HG03575 (cell line): ENCODE data around the gene ZNF492.
"Not testable (repeated sequence)": the region's sequence is repeated elsewhere in the genome, so short reads cannot be mapped to it uniquely, and the experiment has no call there.

Experiments used
- ATAC-seq: cut with Tn5 transposase; IDR thresholded peaks from one replicate; pipeline ENCODE4 v1.9.1; 2021; ENCODE audit not compliant: unreplicated experiment, insufficient number of reproducible peaks, low FRiP score; ENCODE audit errors: extremely low read depth

ZNF492 gene

DNA sequence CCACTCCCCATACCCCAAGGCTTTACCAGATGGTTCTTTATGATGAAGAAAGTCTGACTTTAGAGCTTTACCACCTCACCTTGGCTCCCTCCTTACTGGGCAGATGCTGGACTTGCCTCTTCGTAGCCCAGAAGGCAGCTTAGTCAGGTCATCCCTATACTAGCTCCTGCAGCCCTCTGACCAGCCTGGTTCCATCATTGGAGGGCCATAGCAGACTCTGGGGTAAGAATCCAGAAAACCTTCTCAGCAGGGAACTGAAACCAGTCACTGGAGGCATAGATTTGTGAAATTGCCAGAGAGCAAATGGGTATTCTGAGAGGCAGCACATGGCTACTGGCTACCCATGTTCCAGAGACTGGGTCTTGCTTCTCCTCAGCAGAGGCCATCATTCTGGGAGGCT, 21.8 kb upstream of the ZNF492 start:
- ATAC-seq: no peak

DNA sequence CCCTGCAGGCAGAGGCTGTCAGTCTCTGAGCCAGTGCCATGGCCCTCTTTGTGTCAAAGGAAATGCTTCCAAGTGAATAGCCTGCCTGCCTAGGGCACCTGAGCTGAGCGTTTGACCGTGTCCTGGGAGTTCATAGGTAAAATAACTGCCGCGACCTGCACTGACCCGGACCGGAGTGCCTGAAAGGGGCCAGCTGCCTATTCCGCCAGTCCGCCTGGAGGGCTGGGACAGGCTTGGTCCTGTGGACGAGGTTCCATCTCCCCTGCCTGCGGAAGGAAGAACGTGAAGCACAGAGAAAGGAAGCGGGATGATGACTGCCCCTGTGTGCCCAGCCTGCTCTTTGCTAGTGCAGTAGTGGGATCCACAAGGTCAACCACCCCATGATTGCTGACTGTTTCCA, 17.5 kb upstream of the ZNF492 start:
- ATAC-seq: no peak

DNA sequence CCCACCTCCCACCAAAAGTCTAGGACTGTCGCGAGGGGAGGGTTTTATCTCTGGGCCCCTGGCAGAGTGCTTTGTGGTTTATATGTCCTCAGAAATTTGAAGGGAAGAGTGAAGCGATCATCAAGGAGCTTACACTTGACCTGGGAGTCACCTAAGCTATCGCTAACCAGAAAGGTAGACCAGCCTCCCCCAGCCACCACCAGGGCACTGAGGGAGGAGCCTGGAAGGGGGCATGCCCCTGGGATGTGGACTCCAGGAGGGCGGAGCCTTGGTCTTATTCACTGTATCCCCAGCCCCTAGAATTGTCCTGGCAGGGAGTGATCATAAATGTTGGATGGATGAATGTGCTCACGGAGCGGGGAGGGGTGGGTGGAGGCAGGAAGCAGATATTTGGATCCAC, 16.9 kb upstream of the ZNF492 start:
- not testable (repeated sequence) for ATAC-seq

DNA sequence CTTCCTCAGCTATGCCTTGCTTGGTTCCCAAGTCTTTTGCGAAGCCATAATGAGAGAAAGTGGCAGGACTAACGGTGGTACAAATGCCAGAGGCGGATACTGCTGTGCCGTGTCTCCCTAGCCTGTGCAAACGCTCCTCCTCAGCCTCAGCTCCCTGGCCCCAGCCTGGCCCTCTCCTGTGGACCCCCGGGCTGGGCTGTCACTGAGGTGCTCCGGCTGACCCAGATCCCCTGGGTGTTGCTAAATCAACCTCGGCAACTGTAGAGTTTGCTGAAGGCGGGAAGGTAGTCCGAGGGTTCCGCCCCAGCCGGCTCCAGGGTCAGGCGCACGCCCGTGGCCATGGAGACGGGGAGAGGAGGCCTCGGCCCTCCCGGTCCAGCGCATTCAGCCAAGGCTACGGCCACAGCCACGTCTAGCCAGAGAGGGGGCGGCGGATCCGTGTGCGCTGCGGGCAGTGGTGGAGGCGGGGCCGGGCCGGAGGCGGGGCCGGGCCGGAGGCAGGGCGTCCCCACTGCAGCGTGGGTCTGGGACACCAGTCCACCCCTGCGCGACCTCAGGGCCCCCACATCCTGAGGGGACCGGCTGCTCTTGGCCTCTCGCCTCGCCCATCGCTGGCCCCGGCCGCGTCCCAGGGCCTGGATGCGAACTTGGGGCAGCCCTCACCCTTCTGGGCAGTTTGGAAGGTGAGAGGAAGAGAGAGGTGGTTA, 16.4 kb upstream of the ZNF492 start:
- no peak for ATAC-seq

DNA sequence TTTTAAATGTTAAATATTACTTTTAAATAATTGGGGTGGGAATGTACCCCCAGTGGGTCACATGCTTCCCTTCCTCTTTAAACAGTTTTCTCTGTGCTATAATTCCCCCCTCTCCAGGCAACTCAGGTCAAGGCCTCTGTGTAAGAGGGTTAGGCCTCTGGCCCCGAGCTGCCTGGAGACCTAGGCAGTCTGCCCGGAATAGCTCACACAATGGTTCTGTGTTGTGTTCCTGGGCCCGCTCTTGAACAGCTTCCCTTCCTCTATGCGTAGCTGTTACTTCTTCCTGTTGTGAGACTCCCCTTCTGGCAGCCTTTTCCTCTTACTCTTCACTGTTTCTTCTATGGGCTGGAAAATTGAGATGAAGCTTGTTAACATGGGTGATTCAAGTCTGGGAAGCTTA, 14.8 kb upstream of the ZNF492 start:
- no peak for ATAC-seq

DNA sequence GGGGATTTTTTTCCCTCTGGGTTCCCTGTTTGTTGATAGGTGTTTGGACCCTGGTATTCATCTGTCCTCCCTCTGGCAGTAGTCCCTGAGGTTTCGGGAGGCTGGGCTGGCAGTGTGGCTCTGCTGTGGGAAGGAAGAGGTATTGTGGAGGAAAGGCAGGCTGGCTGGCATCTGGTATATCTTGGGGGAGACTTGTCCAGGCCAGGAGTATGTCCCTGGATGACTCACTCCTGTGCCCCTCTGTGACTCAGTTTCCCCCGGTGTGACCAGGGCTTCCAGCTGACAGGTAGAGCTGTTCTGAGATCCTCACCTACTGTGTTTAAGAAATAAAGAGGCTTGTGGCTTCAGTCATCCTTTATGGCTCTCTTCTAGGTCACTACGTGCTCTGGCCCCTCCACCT, 14.2 kb upstream of the ZNF492 start:
- ATAC-seq: no peak

DNA sequence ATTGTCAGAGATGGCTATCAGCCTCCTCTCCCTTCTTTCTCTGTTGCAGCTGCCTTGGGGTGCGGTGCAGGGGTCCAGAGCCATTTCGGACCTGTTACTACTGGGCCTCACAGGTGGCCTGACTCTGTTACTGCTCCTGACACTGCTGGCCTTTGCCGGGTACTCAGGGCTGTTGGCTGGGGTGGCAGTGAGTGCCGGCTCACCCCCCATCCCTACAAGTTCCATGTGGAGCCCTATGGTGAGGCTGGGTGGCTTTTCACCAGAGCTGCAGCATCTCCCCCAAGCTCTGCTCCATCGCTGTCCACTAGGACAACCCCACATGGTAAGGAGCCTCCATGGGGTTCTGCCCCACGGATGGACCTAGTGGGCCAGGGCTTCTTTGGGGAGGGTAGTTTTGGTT, 13.7 kb upstream of the ZNF492 start:
- no peak for ATAC-seq

DNA sequence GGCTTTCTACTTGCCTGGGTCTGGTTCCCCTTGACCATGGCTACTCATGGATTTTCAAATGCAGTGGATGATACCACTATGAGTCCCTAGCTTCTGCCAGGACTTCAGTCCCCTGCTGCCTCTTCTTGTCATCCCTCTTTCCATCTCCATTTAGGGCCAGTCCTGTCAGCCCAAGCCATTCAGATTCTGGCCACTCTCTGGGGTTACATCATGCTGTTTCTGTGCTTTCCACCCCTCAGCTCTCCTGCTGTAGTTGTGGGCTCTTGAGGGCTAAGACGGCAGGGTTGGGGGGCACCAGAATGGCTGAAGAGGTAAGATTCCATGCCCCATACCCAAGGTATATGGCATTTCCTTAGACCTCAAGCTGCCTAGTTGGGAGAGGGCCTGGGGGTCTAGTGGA, 13.2 kb upstream of the ZNF492 start:
- ATAC-seq: no peak

DNA sequence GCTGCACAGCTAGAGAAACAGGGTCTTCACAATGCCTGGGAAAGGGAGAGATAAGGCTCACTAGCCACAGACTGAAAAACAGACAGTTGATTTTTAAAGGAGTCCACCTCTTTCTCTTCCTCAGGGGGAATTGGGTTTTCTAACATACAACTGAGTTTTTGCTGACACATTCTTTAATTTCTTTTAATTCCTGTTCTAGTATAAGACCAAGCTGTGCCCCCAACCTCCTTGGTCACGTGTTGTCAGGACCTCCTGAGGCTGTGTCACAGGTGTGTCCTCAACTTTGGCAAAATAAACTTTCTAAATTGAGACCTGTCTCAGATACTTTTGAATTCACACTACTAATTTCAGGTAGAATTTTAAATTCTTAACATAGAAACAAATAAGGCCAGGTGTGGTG, 12.1 kb upstream of the ZNF492 start:
- ATAC-seq: no peak

DNA sequence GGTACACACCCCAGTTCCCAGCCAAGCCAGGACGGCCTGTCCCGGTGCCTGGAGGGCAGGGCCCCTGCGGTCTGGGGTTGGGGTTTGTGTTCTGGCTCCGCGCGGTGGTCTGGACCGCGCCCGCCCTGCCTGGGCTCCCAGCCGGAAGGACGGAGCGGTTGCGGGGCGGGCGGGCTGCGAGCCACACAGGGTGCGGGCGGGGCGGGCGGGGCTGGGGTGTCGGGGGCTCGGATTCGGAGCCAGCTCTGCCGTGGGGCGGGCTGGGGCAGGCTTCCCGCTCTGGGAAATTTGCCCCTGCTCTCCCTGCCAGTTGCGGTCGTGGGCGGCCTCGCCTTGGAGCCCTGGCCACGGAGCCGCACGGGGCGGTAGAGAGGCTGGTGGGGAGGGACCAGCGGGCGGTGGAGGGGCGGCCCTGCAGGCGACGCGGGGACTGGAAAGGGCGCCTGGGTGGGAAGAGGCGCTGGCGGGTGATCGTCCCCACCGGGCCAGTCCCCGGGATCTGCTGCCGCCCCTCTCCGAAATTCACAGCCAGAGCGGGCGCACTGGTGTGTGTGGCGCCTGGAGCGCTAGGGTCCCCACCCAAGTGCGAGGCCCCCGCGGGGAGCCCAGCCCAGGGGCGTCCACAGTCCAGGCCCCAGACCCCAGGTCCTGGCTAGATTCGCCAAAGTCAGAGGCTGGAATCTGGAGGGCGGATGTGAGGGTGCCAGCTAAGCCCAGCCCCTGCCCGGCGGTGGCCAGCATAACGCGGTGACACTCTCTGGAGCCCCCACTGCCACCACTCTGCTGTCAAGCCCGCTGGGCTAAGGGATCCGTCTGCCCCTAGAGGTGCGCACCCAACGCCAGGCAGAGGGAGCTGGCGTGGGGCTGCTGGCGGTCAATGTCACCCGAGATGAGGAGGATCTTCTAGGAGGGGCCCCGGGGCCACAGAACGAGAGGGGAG, 11.0 kb upstream of the ZNF492 start:
- no peak for ATAC-seq

DNA sequence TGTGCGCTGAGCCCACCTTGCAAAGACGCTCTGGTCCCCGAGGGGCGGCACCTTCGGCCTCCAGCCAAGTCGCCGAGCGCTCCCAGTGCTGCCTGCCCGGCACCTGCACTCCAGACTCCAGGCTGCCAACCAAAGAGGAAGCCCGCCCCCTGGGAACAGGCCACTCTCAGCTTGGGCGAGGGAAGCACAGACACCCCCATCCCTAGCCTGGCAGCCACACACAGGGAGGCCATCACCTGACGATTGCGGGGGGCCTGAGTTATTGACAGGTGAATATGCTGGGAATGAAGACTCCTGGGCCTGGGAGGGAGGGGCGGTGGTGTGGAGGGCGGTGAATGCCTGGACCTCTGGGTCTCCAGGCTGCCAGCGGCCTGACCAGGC, 10.3 kb upstream of the ZNF492 start:
- no peak for ATAC-seq

DNA sequence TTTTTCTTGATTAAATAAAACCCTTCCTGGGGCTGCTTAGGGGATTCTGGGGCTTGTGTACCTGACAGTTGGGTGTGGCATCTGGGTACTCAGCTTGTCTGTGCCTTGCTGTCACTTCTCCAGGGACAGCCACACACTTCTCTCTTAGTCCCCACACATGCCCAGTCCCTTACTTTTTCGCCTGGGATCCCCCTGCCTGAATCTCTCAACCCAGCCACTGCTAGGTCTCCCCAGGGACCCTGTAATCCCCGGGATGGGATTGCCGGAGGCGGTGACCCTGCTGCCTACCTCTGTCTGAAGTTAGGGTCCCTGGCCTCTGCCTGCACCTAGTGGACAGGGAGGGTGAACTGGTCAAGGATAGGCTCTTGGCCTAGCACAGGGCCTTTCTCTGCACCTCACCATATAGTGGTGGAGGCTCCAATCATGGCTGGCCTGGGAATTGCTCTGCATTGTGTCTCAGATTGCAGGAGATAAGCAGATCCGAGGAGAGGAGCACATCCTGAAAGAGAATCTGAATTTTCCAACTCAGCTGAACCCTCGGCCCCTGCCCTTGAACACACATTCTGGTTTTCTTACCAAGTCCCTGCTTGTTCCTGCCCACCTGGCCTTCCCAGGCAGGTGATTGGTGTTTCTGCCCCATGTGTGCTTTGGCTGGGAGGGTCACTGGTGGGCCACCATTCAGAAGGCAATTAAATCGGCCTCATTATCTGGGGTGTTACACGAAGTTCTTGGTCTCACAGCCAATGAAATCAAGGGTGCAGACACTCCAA, 8.7 kb upstream of the ZNF492 start:
- ATAC-seq: no peak

DNA sequence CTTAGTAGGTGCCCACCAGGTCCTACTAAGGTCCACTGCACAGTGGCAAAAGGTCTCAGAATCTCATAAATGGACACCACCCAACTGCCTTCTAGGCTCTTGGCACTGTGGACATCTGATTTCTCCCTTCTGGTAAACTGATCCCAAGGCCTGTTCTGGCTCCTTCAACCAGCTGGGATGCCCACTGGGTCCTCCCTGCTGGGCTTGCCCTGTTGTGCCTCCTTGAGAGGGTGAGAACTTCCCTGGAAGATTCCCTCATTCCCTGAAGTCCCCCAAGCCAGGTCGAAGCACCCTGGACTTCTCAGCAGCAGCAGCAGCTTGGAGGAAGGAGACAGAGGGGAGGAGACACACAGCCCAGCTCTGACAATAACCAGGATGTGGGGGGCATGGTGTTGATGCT, 6.6 kb upstream of the ZNF492 start:
- ATAC-seq: no peak

DNA sequence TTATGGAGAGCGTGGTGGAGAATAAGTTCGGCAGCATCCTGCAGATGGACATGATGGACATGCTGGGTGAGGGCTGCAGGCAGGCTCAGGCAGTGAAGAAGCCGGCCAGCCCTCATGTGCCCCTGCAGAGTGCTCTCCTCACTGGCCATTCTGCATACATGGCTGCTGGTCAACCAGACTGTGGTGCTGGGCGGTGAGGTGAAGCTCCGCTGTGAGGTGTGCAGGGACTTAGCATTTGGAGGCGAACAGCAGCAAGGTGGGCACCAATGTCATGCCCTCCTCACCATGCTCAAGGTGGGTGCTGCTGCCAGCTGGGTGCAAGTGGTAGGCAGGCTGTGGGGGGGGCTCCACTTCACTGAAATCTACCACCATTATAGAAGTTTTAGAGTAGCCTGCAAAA, 5.7 kb upstream of the ZNF492 start:
- no peak for ATAC-seq

DNA sequence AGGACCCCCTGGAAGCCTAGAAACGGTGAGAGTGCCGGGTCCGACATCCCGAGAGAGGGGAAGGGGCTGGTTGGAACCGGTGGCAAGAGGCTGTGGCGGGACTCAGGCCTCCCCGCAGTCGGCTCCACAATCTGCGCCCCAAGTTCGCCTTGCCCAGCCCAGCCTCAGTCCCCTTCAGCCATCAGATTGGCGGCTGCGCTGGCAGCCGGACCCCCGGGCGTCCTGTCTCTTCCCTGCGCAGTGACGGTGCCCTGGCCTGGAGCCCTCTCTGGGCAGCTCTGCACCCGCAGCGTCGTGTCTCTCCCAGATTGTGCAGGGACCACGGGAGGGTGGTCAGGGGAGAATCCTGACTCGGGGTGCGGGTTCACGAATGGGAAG, 315 bp downstream of the ZNF492 start:
- ATAC-seq: no peak

DNA sequence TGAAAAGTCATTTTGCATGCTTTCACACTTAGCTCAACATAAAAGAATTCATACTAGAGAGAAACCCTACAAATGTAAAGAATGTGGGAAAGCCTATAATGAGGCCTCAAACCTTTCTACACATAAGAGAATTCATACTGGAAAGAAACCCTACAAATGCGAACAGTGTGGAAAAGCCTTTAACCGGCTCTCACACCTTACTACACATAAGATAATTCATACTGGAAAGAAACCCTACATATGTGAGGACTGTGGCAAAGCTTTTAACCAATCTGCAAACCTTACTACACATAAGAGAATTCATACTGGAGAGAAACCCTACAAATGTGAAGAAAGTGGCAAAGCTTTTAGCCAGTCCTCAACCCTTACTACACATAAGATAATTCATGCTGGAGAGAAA, 51.4 kb downstream of the ZNF492 start:
- ATAC-seq: not testable (repeated sequence)

DNA sequence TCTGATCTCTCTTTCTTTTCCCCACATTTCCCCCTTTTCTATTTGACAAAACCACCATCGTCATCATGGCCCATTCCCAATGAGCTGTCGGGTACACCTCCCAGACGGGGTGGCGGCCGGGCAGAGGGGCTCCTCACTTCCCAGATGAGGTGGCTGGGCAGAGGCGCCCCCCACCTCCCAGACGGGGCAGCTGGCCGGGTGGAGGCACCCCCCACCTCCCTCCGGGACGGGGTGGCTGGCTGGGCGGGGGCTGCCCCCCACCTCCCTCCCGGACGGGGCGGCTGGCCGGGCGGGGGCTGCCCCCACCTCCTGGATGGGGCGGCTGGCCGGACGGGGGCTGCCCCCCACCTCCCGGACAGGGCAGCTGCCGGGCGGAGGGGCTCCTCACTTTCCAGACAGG, 68.5 kb downstream of the ZNF492 start:
- not testable (repeated sequence) for ATAC-seq

DNA sequence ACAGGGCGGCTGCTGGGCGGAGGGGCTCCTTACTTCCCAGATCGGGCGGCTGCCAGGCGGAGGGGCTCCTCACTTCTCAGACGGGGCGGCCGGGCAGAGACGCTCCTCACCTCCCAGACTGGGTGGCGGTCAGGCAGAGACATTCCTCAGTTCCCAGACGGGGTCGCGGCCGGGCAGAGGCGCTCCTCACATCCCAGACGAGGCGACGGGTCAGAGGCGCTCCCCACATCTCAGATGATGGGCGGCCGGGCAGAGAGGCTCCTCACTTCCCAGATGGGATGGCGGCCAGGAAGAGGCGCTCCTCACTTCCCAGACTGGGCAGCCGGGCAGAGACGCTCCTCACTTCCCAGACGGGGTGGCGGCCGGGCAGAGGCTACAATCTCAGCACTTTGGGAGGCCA, 69.0 kb downstream of the ZNF492 start:
- ATAC-seq: not testable (repeated sequence)

DNA sequence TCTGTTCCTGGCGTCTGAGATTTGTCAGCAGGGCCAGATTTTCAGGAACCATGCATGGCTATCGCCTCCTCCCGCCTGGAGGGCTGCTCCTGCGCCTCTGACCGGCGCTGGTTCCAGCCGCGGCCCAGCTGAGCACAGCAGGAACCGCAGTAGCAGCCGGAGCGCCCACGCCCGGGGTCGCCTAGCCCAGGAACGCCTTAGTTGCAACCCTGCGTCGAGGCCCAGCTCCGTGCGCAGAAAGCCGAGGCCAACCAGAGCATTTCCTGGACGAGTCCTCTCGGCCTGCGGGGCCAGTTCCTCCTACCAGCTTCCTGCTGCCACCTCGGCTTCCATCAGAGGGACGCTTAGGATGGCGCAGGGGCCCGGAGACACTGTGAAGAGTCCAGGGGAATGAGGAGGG, 74.9 kb downstream of the ZNF492 start:
- ATAC-seq: no peak
